Subcutaneous abdominal adipose tissue (tissue), 5 donors: ENCODE data around the gene USH1G.
A peak's percentile ranks its signal among the peaks of the same experiment; 100 is the strongest.
"Not testable (repeated sequence)": the region's sequence is repeated elsewhere in the genome, so short reads cannot be mapped to it uniquely, and the experiment has no call there.

Experiments
- H3K27ac ChIP-seq: one replicate; pipeline ENCODE4 v1.7.0; 2013; ENCODE audit warnings: low read depth, mild to moderate bottlenecking, inconsistent platforms, low read length, moderate library complexity
- H3K27me3 ChIP-seq, 5 donors: one replicate each; pipeline ENCODE4 v1.7.0; 2013; ENCODE audit warnings: low read length in 5 of 5, inconsistent platforms in 1 of 5; ENCODE audit not compliant: control insufficient read depth in 5 of 5, insufficient read depth in 4 of 5
- H3K36me3 ChIP-seq, 5 donors: one replicate each; pipeline ENCODE4 v1.7.0; 2013; ENCODE audit warnings: low read length in 5 of 5; ENCODE audit not compliant: control insufficient read depth in 5 of 5, insufficient read depth in 5 of 5
- H3K4me1 ChIP-seq, 5 donors: one replicate each; pipeline ENCODE4 v1.7.0; 2013; ENCODE audit warnings: low read length in 5 of 5, mild to moderate bottlenecking in 3 of 5, moderate library complexity in 1 of 5; ENCODE audit not compliant: control insufficient read depth in 5 of 5, insufficient read depth in 5 of 5
- H3K4me3 ChIP-seq, 5 donors: one replicate each; pipeline ENCODE4 v1.7.0; 2013; ENCODE audit warnings: low read length in 5 of 5, low read depth in 1 of 5
- H3K9ac ChIP-seq, 5 donors: one replicate each; pipeline ENCODE4 v1.7.0; 2013; ENCODE audit warnings: low read length in 5 of 5, mild to moderate bottlenecking in 4 of 5, moderate library complexity in 3 of 5
- H3K9me3 ChIP-seq, 5 donors: one replicate each; pipeline ENCODE4 v1.7.0; 2013; ENCODE audit warnings: low read length in 5 of 5; ENCODE audit not compliant: control insufficient read depth in 5 of 5
- donor health status: healthy.
- donor health status: healthy.
- donor health status: healthy.
- donor health status: healthy.
- donor health status: healthy.

The USH1G gene

GRCh38 chr17:74922694-74923537 lies at the start of gene USH1G:
USH1G (minus strand) TSS chr17:74923255; CDS start chr17:74923073, 182 bp downstream.
- Histone ChIP-seq H3K27ac (no peak within 1 kb of the TSS), H3K27me3 (peaks cover 44 to 81% (median 66%) of the 10 kb centered on the region in 5 donors), H3K36me3 (no peaks in the 10 kb centered on the region), H3K4me1 (peaks cover 2 to 32% (median 20%) of the 10 kb centered on the region in 5 donors), H3K4me3 (peak within 1 kb of the TSS in 1 of 5 donors; percentile 44), H3K9ac (no peak within 1 kb of the TSS), H3K9me3 (no peaks in the 10 kb centered on the region)

GRCh38 chr17:74972107-74972972 lies 49.3 kb upstream of the USH1G start, which contains the start of gene HID1:
HID1 (minus strand) TSS chr17:74972759; CDS start chr17:74972656, 103 bp downstream.
- H3K36me3 ChIP-seq: no peaks in the 10 kb centered on the region
- H3K9ac ChIP-seq: peak within 1 kb of the TSS in 3 of 5 donors; percentile 55 to 75 (median 59)
- peaks cover 1 to 36% (median 20%) of the 10 kb centered on the region in 5 donors for H3K4me1 ChIP-seq
- H3K4me3 ChIP-seq: peak within 1 kb of the TSS; percentile 54 to 70 (median 62)
- peaks cover 4 to 32% (median 17%) of the 10 kb centered on the region in 5 donors for H3K27me3 ChIP-seq
- no peak within 1 kb of the TSS for H3K27ac ChIP-seq
- no peaks in the 10 kb centered on the region for H3K9me3 ChIP-seq

- peak overlapping the region in 2 of 5 donors; percentile 59 to 75 for H3K9ac ChIP-seq
- peaks cover 1 to 36% (median 20%) of the 10 kb centered on the region in 5 donors for H3K4me1 ChIP-seq
- H3K27me3 ChIP-seq: peaks cover 4 to 32% (median 17%) of the 10 kb centered on the region in 5 donors
- no peaks in the 10 kb centered on the region for H3K36me3 ChIP-seq
- no peaks in the 10 kb centered on the region for H3K9me3 ChIP-seq
- H3K4me3 ChIP-seq: peak overlapping the region; percentile 15 to 70 (median 61)
- H3K27ac ChIP-seq: no peak overlapping the region
Measured at GRCh38 chr17:74971842-74972106, 48.7 kb upstream of the USH1G start.

GRCh38 chr17:74971069-74971841 lies 48.2 kb upstream of the USH1G start:
- Histone ChIP-seq H3K27ac (no peak overlapping the region), H3K9ac (peak overlapping the region in 2 of 5 donors; percentile 59 to 75), H3K27me3 (peaks cover 4 to 32% (median 17%) of the 10 kb centered on the region in 5 donors), H3K9me3 (no peaks in the 10 kb centered on the region), H3K4me1 (peaks cover 1 to 36% (median 20%) of the 10 kb centered on the region in 5 donors), H3K36me3 (no peaks in the 10 kb centered on the region), H3K4me3 (peak overlapping the region; percentile 15 to 70 (median 61))

GRCh38 chr17:74970395-74970794 lies 47.3 kb upstream of the USH1G start:
- Histone ChIP-seq H3K9ac (peak overlapping the region in 2 of 5 donors; percentile 36 to 75), H3K27me3 (peaks cover 4 to 31% (median 17%) of the 10 kb centered on the region in 5 donors), H3K4me3 (peak overlapping the region in 4 of 5 donors; percentile 25 to 70 (median 64)), H3K36me3 (no peaks in the 10 kb centered on the region), H3K9me3 (no peaks in the 10 kb centered on the region), H3K4me1 (peaks cover 1 to 36% (median 20%) of the 10 kb centered on the region in 5 donors), H3K27ac (no peak overlapping the region)

GRCh38 chr17:74969501-74969900 lies 46.4 kb upstream of the USH1G start:
- H3K9me3 ChIP-seq, H3K27ac ChIP-seq, H3K9ac ChIP-seq, H3K36me3 ChIP-seq, H3K4me3 ChIP-seq: not testable (repeated sequence)
- Histone ChIP-seq H3K27me3 (peaks cover 4 to 31% (median 17%) of the 10 kb centered on the region in 5 donors), H3K4me1 (peaks cover 1 to 36% (median 20%) of the 10 kb centered on the region in 5 donors)

DNA sequence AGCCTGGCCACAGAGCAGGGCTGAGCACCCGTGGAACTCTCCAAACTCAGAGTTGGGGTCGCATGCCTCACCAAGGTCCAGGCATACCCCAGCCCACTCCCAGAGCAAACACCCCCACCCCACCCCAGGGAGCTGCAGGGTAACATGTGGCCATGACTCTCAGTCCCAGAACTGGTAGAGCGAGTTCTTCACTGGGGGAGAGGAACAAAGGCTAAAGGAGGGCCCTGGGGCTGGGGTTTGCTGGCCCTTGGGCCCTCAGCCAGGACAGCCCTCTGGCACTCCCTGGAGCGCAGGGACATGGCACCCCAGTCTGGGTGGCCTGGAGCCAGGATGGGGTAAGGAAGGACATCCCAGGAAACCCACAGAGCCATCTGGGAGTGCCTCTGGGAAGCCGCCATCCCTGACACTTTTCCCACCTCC lies 45.3 kb upstream of the USH1G start:
- Histone ChIP-seq H3K27me3 (peaks cover 4 to 31% (median 17%) of the 10 kb centered on the region in 5 donors), H3K9me3 (no peaks in the 10 kb centered on the region), H3K36me3 (peaks cover 0 to 4% (median 0%) of the 10 kb centered on the region in 5 donors), H3K4me3 (no peak overlapping the region), H3K9ac (no peak overlapping the region), H3K27ac (no peak overlapping the region), H3K4me1 (peaks cover 1 to 36% (median 20%) of the 10 kb centered on the region in 5 donors)

- Histone ChIP-seq H3K27ac (no peak overlapping the region), H3K4me1 (peaks cover 0 to 15% (median 8%) of the 10 kb centered on the region in 5 donors), H3K27me3 (peaks cover under 1 to 8% (median 5%) of the 10 kb centered on the region in 5 donors), H3K4me3 (no peak overlapping the region), H3K9me3 (no peaks in the 10 kb centered on the region), H3K9ac (peak overlapping the region in 1 of 5 donors; percentile 24), H3K36me3 (peaks cover 0 to 12% (median under 1%) of the 10 kb centered on the region in 5 donors)
Measured at GRCh38 chr17:74964988-74965622, 42.0 kb upstream of the USH1G start.

DNA sequence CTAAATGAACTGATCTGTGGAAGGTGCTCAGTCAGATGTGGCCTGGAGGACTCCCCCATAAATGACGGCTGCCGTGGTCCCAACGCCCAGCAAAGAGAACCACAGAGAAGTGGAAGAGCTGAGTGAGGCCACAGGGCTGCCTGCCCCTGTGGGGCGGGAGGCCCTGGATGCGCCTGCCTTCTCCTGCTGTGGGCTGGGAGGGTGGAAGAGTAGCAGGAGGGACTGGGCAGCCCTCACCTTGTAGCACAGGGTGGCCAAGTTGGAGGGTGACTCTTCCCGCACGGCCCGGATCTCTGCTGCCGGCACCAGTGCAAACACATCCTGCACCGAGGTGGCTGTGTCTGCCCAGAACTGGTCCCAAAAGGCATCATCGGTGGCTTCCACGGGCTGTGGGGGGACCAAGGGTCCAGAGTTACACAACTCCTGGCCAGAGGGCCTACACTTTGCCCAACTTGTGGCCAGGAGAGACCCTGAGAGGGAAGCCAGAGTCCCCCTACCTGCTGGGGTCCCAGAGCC lies 41.2 kb upstream of the USH1G start:
- peaks cover 0 to 20% (median 4%) of the 10 kb centered on the region in 5 donors for H3K36me3 ChIP-seq
- H3K27me3 ChIP-seq: peaks cover 0 to 12% (median 7%) of the 10 kb centered on the region in 5 donors
- peaks cover 0 to 12% (median 6%) of the 10 kb centered on the region in 5 donors for H3K4me1 ChIP-seq
- H3K9me3 ChIP-seq: no peaks in the 10 kb centered on the region
- H3K27ac ChIP-seq: no peak overlapping the region
- no peak overlapping the region for H3K4me3 ChIP-seq
- H3K9ac ChIP-seq: no peak overlapping the region
